HG03064 (cell line): ENCODE measurements around the gene FAM227A.
"Not testable (repeated sequence)": the region's sequence is repeated elsewhere in the genome, so short reads cannot be mapped to it uniquely, and the experiment has no call there.

ENCODE experiments used
- ATAC-seq: cut with Tn5 transposase; IDR thresholded peaks from one replicate; pipeline ENCODE4 v1.9.1; 2021; ENCODE audit warnings: low read depth; ENCODE audit not compliant: unreplicated experiment

FAM227A gene

DNA sequence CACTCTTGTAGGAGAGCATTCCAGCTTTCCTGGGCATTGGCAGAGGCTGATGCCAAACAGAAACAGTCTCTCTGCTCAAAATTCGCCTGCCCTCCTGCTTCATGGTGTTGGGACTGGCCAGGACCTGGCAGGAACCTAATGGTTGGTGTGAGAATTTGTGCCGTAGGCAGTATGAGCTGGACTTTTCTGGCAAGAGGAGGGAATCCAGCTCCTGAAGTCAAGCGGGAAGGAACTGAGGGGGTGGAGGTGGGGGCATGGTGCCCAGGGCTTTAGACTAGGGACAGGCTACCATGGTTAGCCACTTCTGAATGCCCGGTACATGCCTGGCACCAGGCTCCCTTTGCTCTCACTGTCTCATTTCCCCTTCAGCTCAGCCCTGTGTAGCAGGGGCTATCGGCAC is 18.7 kb upstream of the FAM227A start:
- no peak for ATAC-seq

DNA sequence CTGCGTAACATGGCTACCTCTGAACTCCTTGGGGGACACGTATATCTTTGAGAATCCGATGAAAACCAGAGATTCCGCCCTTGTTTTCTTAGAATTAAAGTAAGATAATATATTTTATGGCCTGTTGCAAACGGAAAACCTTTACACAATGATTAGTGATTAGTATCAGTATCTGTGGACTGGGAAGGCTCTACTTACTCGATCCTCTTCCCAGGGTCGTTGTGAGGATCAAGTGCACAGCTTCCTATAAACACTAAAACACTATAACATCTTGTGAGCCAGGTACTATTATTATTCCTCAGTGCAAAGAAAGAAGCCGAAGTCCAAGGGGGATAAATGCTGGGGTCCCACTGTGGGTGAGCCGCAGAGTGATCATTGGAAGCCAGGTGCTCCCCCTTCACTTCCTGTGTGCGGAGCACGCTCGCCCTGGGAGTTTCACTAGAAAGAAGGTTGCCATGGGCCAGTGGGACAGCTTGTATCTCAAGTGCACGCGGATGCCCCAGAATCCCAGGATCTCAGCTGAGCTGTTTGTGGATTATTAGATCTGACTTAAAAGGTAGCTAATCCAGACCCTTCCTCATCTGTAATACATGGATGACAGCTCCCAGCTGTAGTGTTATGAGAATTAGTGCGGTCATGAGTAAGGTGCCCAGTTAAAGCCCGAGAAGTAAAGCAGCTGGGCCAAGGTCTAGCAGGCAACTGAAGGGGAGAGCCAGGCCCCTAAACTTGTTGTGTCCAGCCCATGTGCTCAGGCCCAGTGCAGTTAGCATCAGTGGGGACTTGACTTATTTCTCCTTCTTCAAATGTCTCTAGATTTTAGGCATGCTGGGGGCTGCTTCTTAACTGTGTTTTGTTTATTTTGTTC is 1.1 kb upstream of the FAM227A start:
- peak; percentile 33 for ATAC-seq

DNA sequence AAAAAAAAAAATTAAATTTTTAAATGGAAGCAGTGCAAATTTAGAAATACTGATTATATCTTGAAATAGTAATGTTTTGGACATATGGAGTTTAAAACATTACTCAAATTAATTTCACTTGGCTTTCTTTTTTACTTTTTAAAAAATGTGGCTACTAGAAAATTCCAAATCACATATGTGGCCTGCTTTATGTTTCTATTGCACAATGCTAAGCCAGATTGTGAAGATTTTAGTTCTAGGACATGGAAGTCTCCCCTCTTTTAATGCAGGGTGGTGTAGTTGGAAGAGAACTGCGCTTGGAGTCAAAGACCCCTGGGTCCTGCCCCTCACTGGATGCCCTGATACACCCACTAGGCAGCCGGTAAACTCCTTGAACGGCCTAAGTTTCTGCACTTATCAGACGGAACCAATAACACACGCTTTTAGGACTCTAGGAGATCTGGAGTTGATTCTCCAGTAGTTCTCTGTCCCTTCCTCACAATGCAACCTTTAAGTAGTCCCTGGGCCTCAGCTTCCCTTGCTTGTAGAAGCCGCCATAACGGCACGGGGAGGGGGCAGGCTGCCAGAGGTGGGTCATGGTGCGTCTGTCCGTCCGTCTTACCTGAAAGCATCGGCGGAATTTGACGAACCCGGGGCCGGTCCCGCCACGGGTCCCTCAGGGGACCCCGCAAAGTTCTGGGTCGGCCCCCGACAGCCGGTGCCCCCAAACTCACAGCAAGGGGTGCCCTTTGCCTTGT is 505 bp downstream of the FAM227A start:
- ATAC-seq: no peak

DNA sequence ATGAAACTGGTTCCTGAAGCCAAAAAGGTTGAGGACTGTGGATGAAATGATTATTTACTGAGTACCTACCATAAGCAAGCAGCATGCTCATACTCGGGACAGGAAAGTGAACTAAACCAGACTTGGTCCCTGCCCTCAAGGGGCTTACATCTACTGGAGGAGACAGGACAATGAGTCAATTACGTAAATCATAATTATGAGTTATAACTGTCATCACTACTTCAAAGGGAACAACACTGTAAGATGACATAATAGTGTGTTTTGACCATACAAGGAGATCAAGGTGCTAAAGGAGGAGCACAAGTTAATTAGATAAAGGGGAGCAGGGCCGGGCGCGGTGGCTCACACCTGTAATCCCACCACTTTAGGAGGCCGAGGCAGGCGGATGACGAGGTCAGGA is 2.5 kb downstream of the FAM227A start:
- no peak for ATAC-seq

DNA sequence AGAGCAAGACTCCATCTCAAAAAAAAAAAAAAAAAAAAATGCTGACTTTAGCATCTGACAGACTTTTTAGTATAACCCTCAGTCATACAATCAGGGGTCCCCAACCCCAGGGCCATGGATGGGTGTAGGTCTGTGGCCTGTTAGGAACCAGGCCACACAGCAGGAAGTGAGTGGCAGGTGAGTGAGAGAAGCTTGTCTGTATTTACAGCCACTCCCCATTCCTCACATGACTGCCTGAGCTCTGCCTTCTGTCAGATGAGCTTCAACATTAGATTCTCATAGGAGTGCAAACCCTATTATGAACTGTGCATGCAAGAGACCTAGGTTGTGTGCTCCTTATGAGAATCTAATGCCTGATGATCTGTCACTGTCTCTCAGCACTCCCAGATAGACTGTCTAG is 3.3 kb downstream of the FAM227A start:
- no peak for ATAC-seq

DNA sequence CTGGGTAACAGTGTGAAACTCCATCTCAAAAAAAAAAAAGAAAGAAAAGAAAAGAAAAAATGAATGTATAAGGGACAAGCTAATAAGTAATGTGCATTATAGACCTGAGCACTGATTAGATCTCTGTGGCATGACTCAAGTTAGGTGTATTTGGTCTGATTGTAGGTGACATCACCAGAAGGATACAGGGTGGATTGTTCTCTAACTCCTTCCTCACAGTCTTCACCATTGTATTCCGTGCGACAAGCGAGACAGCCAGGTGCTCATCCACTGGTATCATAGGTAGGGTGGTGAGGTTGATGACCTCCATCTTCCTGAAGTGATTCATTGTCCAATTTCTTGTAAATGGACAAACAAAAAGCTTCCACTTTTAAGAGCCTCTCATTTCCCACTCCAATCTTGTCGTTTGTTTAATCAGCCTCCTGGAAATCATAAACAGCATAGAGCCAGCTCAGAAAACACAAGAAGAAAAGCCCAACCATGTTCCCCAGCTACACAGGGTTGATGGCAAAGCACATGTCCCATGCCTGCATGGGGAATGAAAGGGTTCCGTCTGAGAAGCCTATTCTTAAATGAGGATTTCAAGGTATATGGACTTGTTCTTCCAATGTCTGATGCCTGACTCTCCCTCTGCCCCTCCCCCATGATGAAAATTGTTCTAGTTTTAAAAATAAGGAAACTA is 6.2 kb downstream of the FAM227A start:
- ATAC-seq: no peak

DNA sequence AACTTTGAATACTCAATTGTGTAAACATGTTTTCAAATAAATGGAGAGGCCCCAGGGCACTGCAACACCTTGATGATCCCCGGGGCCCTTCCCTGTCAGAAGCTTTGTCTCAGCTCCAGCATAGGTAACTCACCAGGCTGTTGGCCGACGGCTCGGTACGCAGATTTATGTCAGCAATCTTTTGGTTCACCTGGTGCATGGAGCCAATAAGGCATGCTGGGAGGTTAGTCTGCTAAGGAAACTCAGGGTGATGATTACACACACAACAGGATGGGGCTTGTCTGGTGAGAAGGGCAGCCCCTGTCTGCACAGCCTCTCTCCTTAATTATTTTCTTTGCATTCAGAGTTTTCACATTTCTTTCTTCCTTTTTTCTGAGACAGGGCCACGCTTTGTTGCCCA is 10.8 kb downstream of the FAM227A start:
- no peak for ATAC-seq

DNA sequence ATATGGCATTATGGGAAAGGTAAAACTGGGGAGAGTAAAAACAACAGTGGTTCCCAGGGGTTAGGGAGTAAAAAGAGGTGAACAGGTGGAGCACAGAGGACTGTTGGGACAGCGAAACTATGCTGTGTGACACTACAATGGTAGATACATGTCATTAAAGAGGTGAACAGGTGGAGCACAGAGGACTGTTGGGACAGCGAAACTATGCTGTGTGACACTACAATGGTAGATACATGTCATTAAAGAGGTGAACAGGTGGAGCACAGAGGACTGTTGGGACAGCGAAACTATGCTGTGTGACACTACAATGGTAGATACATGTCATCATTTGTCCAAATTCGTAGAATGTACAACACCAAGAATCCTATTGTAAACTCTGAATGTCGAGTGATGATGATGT is 11.9 kb downstream of the FAM227A start:
- not testable (repeated sequence) for ATAC-seq

DNA sequence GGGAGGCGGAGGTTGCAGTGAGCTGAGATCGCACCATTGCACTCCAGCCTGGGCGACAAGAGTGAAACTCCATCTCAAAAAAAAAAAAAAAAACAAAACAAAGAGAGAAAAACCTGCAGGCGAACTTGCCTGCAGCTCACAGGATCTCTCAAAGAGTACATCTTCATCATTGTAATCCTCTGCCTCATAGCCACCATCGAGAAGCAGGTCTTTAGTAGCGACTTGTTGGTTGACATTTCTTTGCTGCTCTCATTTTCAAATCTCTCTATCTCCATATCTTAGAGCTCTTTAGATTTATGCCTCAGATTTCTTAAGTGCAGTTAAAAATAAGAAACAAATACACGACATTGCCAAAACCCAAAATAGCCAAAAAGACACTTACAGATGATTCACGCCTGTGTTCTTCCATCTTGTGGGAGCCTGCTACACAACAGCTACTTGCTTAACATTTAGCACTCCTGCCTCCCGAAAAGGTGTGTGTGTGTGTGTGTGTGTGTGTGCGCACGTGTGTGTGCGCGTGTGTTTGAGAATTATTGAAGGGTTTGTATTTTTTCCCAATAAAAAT is 14.6 kb downstream of the FAM227A start:
- ATAC-seq: no peak

DNA sequence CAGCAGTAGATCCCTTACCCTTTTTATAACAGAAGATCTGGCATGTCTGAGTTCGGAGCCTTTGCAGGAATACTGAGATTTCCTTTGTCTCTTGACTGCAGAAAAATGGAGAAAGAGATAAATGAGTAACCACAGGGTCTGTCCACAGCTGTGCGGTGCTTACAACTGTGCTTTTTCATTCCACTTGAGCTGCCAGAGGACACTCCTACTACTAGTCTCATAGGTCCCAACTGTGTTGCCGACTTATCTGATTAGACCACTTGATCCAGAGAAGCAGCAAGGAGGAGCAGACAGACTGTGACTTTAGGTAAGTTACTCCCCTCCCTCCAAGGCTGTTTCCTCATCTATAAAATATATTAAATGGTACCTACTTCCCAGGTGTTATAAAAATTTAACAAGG is 17.5 kb downstream of the FAM227A start:
- ATAC-seq: no peak

DNA sequence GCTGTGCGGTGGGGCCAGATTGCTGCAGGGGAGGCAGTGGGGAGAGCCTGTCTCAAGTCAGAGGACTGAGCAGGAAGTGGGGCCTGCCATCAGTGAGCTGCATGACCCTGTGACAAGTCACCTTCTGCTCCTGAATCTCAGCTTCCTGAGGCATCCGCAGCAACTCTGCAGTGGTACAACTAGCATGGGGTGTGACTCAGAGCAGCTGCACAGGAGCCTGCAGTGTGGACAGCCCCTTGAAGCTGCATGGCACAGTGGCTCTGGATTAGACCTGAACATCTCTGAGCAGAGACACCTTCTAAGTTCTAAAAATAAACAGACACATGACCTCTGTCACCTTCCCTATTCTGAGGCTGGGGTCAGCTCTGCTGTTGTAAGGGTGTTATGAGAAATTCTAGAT is 18.0 kb downstream of the FAM227A start:
- no peak for ATAC-seq

DNA sequence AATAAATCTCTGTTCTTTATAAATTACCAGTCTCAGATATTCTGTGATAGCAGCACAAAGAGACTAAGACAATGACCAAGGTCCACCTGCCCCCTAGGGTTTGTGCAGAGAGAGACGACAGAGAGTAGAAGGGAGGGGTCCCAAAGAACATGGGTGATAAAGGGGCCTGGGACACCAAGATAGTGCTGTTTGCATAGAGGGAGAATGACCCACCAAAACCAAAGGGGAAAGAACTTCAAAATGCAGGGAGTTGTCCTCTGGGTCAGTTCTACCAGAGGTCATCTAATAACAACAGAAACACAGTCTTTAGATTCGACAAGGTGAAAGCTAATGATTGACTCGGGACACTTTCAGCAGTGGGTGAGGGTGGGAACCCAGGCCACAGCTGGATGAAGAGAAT is 23.7 kb downstream of the FAM227A start:
- ATAC-seq: no peak

DNA sequence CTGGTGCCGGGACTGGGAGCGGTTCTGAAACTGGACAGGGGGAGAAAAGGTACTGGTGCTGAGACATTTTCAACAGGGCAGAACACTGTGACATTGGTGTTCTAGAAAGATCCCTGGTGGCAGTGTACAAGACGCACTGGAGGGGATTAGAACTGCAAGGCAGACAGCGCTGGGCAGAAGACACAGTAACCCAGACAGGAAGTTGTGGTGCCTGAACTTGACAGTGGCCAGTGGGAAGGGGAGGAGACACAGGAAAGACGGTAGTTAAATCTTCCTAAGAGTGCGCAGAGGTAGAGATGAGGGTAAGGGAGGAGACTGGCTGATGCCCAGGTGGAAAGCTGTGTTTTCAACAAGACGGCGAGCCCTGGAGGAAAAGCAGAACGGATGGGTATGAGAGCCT is 24.5 kb downstream of the FAM227A start:
- no peak for ATAC-seq

DNA sequence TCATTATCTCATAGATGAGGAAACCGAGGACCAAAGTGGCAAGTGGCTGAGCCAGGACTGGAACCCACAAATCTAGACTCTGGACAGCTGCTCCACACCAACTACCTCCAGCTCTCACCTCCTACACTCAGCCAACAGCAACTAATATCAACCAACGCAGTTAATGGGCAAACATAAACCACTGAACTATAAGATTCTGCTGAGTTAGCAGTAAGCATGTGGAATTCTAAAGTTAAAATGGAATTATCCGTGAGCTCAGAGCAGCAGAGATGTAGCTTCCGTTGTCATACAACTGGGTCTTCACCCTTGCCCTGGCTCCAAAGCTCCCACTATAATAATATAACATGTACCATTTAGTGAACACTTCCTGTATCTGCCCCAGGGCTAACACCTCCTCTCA is 27.1 kb downstream of the FAM227A start:
- ATAC-seq: no peak

DNA sequence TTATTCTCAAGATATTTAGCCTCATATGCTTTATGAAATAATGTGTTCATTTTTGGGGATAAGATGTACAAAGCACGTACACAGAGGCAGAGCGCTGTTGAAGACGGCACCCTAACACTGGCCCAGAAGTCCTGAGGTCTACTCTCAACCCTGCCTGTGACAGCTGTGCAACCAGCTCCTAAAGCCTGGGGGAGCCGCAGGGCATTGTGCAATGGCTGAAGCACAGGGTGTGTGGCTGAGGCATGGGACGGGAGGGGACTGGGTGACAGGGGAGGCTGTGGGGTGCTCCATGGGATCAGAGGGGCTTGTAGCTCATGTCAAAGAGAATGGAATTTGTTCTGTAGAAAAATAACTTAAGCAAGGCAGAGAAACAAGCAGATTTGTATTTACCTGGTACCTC is 27.7 kb downstream of the FAM227A start:
- ATAC-seq: no peak

DNA sequence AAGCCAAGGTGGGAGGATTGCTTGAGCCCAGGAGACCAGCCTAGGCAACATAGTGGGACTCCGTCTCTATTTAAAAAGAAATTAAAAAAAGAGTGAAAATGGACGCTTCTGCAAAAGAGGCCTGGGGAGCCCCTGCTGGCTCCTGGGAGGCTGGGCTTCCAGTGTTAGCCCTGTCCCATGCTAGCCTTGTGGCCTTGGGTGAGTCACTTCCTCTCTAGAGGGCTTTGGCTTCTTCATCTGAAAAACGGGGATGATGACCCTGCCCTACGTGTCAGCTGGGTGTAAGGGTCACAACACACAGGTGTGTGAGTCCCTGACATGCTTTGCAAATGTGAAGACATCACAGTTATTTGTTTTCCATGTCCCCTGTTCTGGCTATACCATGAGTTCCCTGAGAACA is 32.8 kb downstream of the FAM227A start:
- ATAC-seq: no peak

DNA sequence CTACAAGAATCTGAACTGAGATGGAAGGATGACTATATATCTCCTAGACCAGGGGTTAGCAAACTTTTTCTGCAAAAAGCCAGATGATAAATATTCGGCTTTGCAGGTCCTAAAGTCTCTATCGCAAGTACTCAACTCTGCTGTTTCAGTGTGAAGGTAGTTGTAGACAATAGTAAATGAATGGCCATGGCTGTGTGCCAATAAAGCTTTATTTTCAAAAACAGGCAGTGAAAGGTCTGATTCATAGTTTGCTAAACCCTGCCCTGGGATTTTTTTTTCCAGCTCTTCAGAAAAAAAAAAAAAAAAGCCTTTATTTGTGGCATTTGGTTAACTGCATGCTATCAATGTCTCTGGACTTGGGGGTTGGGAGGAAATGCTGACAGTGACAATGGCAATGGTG is 37.5 kb downstream of the FAM227A start:
- no peak for ATAC-seq

DNA sequence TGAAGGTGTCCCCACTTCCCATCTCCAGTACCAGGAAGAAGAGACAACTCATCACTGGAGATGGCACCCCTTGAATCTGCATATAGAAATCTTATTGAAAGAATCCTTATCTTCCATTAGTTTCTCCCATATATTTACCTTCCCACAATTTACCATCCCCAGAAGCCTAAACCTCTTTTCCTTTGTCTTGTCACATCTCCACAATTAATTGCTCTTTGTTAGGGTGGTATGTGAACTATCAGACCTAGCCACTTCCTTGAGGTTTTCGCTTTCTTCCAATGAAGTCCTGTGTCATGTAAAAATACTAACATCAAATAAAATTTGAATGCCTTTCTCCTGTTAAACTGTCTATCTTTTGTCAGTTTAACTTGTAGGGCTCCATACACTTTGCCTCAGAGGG is 37.9 kb downstream of the FAM227A start:
- ATAC-seq: no peak

DNA sequence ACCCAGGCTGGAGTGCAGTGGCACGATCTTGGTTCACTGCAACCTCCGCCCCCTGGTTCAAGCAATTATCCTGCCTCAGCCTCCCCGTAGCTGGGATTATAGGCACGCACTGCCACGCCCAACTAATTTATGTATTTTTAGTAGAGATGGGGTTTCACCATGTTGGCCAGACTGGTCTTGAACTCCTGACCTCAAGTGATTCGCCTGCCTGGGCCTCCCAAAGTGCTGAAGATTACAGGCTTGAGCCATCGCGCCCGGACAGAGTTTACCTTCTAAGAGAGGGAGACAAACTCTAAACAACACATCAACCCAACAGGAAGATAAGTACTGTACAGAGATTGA is 41.2 kb downstream of the FAM227A start:
- not testable (repeated sequence) for ATAC-seq

DNA sequence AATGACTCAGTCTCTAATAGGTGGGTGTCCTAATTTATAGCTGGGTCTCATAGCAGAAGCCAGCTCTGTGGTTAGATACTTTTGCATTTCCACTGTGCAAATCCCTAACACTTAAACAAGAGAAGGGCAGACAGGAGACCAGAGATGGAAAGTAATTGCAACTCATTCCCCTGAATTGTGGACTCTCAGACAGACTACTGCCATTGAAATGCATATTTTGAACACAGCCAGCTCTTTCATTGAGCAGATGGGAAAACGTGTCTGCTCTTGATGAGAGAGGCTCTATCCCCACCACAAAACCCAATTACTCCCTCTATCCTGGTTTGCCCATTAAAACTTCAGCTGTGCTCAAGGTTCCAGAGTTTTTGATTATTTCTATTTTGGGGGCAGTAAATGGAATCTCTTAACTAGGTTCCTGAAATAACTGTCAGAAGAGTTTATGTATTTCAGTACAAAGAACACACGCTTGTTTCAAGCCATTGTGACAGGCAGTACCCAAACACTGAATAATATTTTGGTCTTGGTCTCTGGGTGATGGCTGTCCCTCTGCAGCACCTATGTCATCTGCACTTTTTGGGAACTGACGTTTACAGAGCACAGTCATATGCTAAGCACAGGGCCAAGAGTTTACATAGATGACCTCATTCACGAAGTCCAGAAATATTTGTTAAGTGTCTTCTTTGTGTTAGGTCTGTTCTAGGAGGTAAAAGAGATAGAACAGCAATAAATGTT is 41.7 kb downstream of the FAM227A start:
- no peak for ATAC-seq

DNA sequence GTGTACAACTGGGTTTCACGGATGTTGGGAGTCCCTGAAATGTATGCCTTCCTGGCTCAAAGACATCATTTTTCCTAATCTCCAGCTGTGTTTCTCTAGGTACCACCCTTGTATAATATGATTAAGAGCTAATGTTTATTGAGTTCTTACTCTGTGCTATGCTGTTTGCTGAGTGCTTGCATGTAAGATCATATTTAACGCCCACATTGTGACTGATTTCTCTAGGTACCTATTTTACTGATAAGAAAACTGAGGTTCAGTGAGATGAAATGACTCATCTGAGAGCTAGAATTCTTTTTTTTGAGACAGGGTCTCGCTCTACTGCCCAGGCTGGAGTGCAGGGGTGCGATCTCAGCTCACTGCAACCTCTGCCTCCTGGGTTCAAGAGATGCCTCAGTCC is 42.6 kb downstream of the FAM227A start:
- no peak for ATAC-seq
